NCI-H2196 treated with DMSO at 0.1 percent for 48 hours (cell line): ENCODE results near the gene PCGF6.
"Not testable (repeated sequence)": the region's sequence is repeated elsewhere in the genome, so short reads cannot be mapped to it uniquely, and the experiment has no call there.

Experiments used
- DNase-seq: peaks from one replicate; lab custom pipeline; 2025; ENCODE audit not compliant: unreplicated experiment; lab: John Stamatoyannopoulos, UW

PCGF6 gene

DNA sequence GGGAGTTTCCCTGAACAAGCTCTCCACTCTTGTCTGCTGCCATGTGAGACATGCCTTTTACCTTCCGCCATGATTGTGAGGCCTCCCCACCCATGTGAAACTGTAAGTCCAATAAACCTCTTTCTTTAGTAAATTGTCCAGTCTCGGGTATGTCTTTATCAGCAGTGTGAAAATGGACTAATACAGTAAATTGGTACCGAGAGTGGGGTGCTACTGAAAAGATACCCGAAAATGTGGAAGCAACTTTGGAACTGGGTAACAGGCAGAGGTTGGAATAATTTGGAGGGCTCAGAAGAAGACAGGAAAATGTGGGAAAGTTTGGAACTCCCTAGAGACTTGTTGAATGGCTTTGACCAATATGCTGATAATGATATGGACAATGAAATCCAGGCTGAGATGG, 92.0 kb downstream of the PCGF6 start:
- not testable (repeated sequence) for DNase-seq

DNA sequence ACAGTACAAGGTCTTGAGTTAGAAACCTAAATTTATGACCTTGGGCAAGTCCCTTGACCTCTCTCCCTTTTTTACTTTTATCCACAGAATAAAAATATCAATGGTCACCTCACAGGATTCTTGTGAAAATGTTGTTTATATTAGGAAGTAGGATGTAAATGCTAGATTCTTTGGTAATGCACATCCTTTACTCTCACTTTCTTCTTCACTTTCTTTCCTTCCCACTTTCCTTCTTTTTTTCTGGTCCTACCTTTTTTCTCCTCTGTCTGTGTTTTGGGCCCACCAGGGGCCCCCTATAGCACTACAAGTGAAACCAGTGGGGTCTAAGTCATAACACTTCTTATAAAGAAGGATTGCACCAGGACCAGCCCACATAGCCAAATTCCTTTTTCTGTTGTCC, 93.1 kb downstream of the PCGF6 start:
- no peak for DNase-seq

DNA sequence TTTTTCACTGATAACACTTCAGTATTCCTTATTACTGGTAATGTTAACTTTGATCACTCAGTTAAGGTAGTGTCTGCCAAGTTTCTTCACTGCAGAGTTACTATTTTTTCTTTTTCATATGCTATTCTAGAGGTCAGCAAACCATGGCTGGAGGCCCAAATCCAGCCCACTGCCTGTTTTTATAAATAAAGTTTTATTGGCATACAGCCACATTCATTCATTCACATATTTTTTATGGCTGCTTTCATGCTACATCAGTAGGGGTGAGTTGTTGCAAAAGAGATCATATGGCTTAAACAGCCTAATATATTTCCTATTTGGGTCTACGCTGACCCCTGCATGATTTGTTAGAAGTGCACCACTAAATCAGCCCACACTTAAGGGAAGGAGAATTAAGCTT, 94.3 kb downstream of the PCGF6 start:
- DNase-seq, result no peak

DNA sequence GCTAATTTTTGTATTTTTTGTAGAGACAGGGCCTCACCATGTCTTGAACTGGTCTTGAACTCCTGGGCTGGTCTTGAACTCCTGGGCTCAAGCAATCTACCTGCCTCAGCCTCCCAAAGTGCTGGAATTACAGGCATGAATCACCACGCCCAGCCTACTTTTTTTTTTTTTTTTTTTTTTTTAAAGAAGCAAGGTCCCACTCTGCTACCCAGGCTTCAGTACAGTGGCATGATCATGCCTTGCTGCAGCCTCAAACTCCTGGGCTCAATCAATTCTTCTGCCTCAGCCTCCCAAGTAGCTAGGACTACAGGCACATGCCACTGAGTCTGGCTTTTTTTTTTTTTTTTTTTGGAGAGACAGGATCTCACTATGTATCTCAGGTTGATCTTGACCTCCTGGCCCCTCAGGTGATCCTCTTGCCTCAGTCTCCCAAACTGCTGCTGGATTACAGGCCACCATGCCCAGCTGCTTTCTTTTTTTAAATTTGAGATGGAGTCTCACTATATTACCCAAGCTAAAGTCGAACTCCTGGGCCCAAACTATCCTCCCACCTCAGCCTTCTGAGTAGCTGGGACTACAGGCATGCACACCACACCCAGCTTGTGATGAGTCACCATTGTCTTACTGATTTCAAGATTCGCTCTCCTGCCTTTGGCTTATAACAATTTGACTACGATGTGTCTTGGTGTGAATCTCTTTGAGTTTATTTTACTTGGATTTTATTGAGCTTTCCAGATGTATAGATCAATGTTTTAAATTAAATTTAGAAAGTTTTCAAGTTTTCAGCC, 96.2 kb downstream of the PCGF6 start:
- DNase-seq, result no peak

DNA sequence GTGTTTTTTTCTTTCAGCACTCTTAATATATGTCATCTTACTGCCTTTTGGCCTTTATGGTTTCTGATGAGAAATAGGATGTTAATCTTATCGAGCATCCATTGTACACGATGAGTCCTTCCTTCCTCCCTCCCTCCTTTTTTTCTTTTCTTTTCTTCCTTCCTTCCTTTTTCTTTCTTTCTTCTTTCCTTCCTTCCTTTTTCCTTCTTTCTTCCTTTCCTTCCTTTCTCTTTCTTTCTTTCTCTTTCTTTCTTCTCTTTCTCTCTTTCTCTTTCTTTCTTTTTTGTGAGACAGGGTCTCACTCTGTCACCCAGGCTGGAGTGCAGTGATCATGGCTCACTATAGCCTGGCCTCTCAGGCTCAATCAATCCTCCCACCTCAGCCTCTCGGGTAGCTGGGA, 96.8 kb downstream of the PCGF6 start:
- no peak for DNase-seq
